ENCODE data around the gene PHF14. TPM values are rescaled to one million over a fixed set of nuclear protein-coding genes. Genes with fewer than 3 reads are reported as not detected.
A peak's percentile ranks its signal among the peaks of the same experiment; 100 is the strongest.
"Not testable (repeated sequence)": the region's sequence is repeated elsewhere in the genome, so short reads cannot be mapped to it uniquely, and the experiment has no call there.

Gene PHF14
- total and polyA plus RNA-seq, 5 experiments from 2014 or later: 9.0 to 44.2 (median 10.8) TPM

GRCh38 chr7:10950494-10950893 lies 23.2 kb upstream of the PHF14 start:
- Mint-ChIP-seq H3K4me1 (peaks cover 0 to 2% (median 0%) of the 10 kb centered on the region in 4 donors), H3K4me3 (no peak overlapping the region), H3K9me3 (peaks cover 0 to 10% (median 4%) of the 10 kb centered on the region in 9 donors), H3K27me3 (peaks cover 0 to 18% (median 2%) of the 10 kb centered on the region in 5 donors), H3K36me3 (peaks cover 0 to 7% (median 0%) of the 10 kb centered on the region in 3 donors), H3K27ac (no peak overlapping the region)
- DNase-seq (no peak), ATAC-seq (no peak)
- POLR2A ChIA-PET: interaction anchor here (1.5 kb wide), 1 partner anchor 10 kb away, joined by 4 read pairs; no protein-coding TSS in a partner anchor

DNA sequence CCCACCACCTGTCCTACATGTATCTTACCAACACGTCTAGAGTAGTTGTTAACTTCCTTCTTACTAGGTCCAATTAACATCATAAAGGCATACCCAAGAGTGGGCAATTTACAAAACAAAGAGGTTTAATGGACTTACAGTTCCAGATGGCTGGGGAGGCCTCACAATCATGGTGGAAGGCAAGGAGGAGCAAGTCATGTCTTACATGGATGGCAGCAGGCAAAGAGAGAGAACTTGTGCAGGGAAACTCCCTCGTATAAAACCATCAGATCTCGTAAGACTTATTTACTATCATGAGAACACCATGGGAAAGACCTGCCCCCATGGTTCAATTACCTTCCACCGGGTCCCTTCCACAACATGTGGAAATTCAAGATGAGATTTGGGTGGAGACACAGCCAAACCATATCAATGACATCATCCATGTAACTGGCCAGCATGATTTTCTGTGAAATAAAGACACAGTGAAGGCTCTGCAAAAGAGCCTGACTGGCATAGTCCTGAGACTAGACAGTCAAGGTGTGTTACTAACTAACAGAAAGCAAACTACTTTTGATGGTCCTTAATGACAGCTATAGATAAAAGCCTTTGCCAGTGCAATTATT lies 22.6 kb upstream of the PHF14 start:
- peaks cover 0 to 18% (median 2%) of the 10 kb centered on the region in 5 donors for H3K27me3 Mint-ChIP-seq
- POLR2A ChIA-PET: interaction anchor here (1.5 kb wide), 1 partner anchor 10 kb away, joined by 4 read pairs; no protein-coding TSS in a partner anchor
- not testable (repeated sequence) for ATAC-seq, H3K4me1 Mint-ChIP-seq, H3K27ac Mint-ChIP-seq, H3K4me3 Mint-ChIP-seq, H3K36me3 Mint-ChIP-seq, DNase-seq
- H3K9me3 Mint-ChIP-seq: peaks cover 0 to 10% (median 4%) of the 10 kb centered on the region in 9 donors

DNA sequence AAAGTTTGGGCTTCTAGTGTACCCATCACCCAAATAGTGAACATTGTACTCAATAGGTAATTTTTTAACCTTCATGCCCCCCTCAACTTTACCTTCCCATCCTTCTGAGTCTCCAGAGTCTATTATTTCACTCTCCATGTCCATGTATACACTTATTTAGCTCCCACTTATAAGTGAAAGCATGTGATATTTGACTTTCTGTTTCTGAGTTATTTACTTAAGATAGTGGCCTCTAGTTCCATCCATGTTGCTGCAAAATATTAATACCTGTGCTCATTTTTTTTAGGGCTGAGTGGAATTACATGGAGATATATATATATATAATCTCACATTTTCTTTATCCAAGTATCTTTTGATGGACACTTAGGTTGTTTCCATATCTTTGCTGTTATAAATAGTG lies 21.1 kb upstream of the PHF14 start:
- Mint-ChIP-seq H3K4me1 (peaks cover 0 to 2% (median 0%) of the 10 kb centered on the region in 4 donors), H3K36me3 (peaks cover 0 to 7% (median 0%) of the 10 kb centered on the region in 3 donors), H3K4me3 (no peak overlapping the region), H3K27ac (no peak overlapping the region), H3K9me3 (peaks cover 0 to 10% (median 4%) of the 10 kb centered on the region in 9 donors), H3K27me3 (peaks cover 0 to 18% (median 2%) of the 10 kb centered on the region in 5 donors)
- POLR2A ChIA-PET: no interaction called here
- DNase-seq (no peak), ATAC-seq (no peak)

- H3K27ac Mint-ChIP-seq, DNase-seq, H3K4me1 Mint-ChIP-seq, POLR2A ChIA-PET, ATAC-seq, H3K4me3 Mint-ChIP-seq, H3K36me3 Mint-ChIP-seq: not testable (repeated sequence)
- Mint-ChIP-seq H3K9me3 (peaks cover 0 to 10% (median 4%) of the 10 kb centered on the region in 9 donors), H3K27me3 (peaks cover 0 to 18% (median 2%) of the 10 kb centered on the region in 5 donors)
These were observed 20.5 kb upstream of the PHF14 start for GRCh38 chr7:10953078-10953750.

GRCh38 chr7:10956528-10956927 lies 17.1 kb upstream of the PHF14 start:
- Mint-ChIP-seq H3K4me3 (no peak overlapping the region), H3K36me3 (peaks cover 0 to 7% (median 5%) of the 10 kb centered on the region in 3 donors), H3K9me3 (peaks cover 0 to 15% (median 0%) of the 10 kb centered on the region in 9 donors), H3K27ac (no peak overlapping the region), H3K27me3 (peaks cover 4 to 11% (median 6%) of the 10 kb centered on the region in 5 donors), H3K4me1 (peaks cover 0 to 2% (median 0%) of the 10 kb centered on the region in 4 donors)
- no peak for DNase-seq
- POLR2A ChIA-PET: no interaction called here
- no peak for ATAC-seq

DNA sequence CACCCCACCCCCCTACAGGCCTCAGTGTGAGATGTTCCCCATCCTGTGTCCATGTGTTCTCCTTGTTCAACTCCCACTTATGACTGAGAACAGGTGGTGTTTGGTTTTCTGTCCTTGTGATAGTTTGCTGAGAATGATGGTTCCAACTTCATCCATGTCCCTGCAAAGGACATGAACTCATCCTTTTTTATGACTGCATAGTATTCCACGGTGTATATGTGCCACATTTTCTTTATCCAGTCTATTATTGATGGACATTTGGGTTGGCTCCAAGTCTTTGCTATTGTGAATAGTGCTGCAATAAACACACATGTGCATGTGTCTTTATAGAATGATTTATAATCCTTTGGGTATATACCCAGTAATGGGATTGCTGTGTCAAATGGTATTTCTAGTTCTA lies 13.4 kb upstream of the PHF14 start:
- ATAC-seq, POLR2A ChIA-PET, DNase-seq, H3K4me3 Mint-ChIP-seq, H3K4me1 Mint-ChIP-seq, H3K36me3 Mint-ChIP-seq, H3K27ac Mint-ChIP-seq: not testable (repeated sequence)
- Mint-ChIP-seq H3K27me3 (peaks cover 11 to 34% (median 27%) of the 10 kb centered on the region in 5 donors), H3K9me3 (peaks cover 0 to 18% (median 0%) of the 10 kb centered on the region in 9 donors)

GRCh38 chr7:10965016-10965415 lies 8.7 kb upstream of the PHF14 start:
- POLR2A ChIA-PET: interaction anchor here (1.2 kb wide), 1 partner anchor 25 kb away, joined by 3 read pairs; a partner anchor contains a TSS
- Mint-ChIP-seq H3K9me3 (peaks cover 0 to 17% (median 4%) of the 10 kb centered on the region in 9 donors), H3K4me3 (peak overlapping the region in 6 of 10 donors; percentile 3 to 49 (median 17)), H3K27me3 (peaks cover 8 to 38% (median 29%) of the 10 kb centered on the region in 5 donors), H3K36me3 (peaks cover 0 to 11% (median 0%) of the 10 kb centered on the region in 3 donors), H3K27ac (peak overlapping the region in 1 of 10 donors; percentile 46), H3K4me1 (peaks cover 4 to 14% (median 11%) of the 10 kb centered on the region in 4 donors)
- not testable (repeated sequence) for ATAC-seq, DNase-seq

- Mint-ChIP-seq H3K4me1 (peaks cover 13 to 39% (median 38%) of the 10 kb centered on the region in 4 donors), H3K36me3 (peaks cover 5 to 15% (median 15%) of the 10 kb centered on the region in 3 donors), H3K27ac (peak overlapping the region in 1 of 10 donors; percentile 5), H3K9me3 (peaks cover 0 to 2% (median 0%) of the 10 kb centered on the region in 9 donors), H3K27me3 (peaks cover 0 to 12% (median 0%) of the 10 kb centered on the region in 5 donors), H3K4me3 (peak overlapping the region in 9 of 10 donors; percentile 25 to 97 (median 92))
- ATAC-seq: no peak
- POLR2A ChIA-PET: interaction anchor here (0.7 kb wide), 1 partner anchor 9 kb away, joined by 3 read pairs; no protein-coding TSS in a partner anchor
- no peak for DNase-seq
These were observed 1.5 kb upstream of the PHF14 start for GRCh38 chr7:10972174-10972573.

DNA sequence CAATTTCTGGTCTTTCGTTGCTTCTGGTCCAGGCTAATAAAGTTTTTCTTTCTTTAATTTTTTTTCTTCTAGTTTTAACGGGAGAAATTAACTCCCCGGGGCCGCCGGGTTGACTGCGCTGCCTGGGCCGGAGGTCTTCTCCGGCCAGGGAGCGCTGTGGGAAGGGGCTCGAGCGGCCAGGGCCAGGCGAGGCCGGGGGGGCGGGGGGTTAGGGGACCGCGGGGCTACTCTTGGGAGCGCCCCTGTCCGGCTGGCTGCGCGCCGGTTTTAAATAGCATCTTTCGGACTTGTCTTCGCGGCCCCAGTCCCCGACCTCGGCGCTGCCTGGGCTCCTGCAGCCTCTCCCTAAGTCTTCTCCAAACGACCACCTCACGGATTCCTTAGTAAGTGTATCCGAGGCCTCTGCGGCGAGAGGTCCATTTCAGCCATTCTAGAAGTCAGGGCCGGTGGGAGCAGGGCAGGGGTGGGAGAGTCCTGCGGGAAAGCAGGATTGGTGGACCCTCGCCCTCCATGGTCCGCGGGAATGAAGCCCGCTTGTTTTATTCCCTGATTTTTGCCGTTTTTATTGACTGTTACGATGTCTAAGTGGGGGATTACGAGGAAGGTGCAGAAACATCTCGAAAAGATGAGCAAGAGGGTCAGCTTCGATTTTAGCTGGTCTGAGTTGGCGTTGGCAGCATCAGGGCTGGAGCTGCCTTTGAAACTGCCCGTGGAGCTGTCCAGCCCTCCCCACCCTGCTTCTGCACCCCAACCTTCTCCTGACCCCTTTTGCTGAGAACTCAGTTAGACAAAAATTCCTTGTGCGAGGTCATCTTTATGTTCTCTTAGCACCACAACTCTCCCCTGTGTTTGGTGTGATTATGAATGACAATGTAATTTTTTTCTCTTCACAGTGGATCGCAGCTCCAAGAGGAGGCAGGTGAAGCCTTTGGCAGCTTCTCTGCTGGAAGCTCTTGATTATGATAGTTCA lies 555 bp downstream of the PHF14 start:
- Mint-ChIP-seq H3K27me3 (peaks cover 0 to 6% (median 0%) of the 10 kb centered on the region in 5 donors), H3K4me1 (peaks cover 17 to 55% (median 47%) of the 10 kb centered on the region in 4 donors), H3K27ac (peak overlapping the region; percentile 91 to 98 (median 94)), H3K9me3 (peaks cover 0 to 2% (median 0%) of the 10 kb centered on the region in 9 donors), H3K36me3 (peaks cover 5 to 21% (median 19%) of the 10 kb centered on the region in 3 donors), H3K4me3 (peak overlapping the region; percentile 87 to 97 (median 93))
- POLR2A ChIA-PET: interaction anchor here (0.9 to 4.4 kb wide), 2 partner anchors 34 to 35 kb away, joined by 3 to 88 read pairs; a partner anchor contains a TSS
- peak; percentile 1 to 22 for ATAC-seq
- peak in 6 of 10 donors; percentile 5 to 64 (median 13) for DNase-seq

- peak overlapping the region in 3 of 10 donors; percentile 14 to 71 (median 31) for H3K4me3 Mint-ChIP-seq
- no peaks in the 10 kb centered on the region for H3K27me3 Mint-ChIP-seq
- ATAC-seq (no peak), DNase-seq (no peak)
- peaks cover 6 to 31% (median 30%) of the 10 kb centered on the region in 3 donors for H3K36me3 Mint-ChIP-seq
- POLR2A ChIA-PET: interaction anchor here (0.9 to 4.4 kb wide), 2 partner anchors 18 to 37 kb away, joined by 3 to 88 read pairs; a partner anchor contains a TSS
- no peak overlapping the region for H3K27ac Mint-ChIP-seq
- H3K9me3 Mint-ChIP-seq: peaks cover 0 to 2% (median 0%) of the 10 kb centered on the region in 9 donors
- H3K4me1 Mint-ChIP-seq: peaks cover 25 to 73% (median 68%) of the 10 kb centered on the region in 4 donors
These were observed 3.4 kb downstream of the PHF14 start for GRCh38 chr7:10977113-10977512.

DNA sequence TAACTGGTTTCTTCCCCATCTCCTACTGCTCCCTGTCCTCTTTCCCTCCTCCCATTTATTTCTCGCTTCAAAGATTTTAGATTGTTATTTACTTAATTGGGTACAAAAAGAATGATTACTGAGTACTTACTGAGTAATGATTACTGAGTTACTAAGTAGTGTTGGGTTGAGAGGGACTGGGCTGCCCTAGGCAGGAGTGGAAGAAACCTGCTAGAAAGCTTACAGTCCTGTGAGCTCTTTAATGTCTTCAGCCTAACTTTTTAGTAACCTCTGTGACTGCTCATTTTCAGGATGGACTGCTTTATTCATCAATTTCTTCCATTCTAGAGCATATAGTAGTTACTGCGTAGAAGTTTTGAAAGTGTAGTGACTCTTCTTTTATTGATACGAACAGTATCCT lies 7.6 kb downstream of the PHF14 start:
- POLR2A ChIA-PET: interaction anchor here (0.6 kb wide), 1 partner anchor 9 kb away, joined by 3 read pairs; no protein-coding TSS in a partner anchor
- DNase-seq: no peak
- ATAC-seq: no peak
- no peaks in the 10 kb centered on the region for H3K27me3 Mint-ChIP-seq
- peaks cover 0 to 2% (median 0%) of the 10 kb centered on the region in 9 donors for H3K9me3 Mint-ChIP-seq
- H3K27ac Mint-ChIP-seq: peak overlapping the region in 1 of 10 donors; percentile 48
- peaks cover 9 to 53% (median 40%) of the 10 kb centered on the region in 3 donors for H3K36me3 Mint-ChIP-seq
- H3K4me1 Mint-ChIP-seq: peaks cover 26 to 61% (median 56%) of the 10 kb centered on the region in 4 donors
- peak overlapping the region in 2 of 10 donors; percentile 24 to 49 for H3K4me3 Mint-ChIP-seq
